Caco-2 (cell line): ENCODE results near the gene CACNG5. TPM values are rescaled to one million over a fixed set of nuclear protein-coding genes. Genes with fewer than 3 reads are reported as not detected.
"Not testable (repeated sequence)": the region's sequence is repeated elsewhere in the genome, so short reads cannot be mapped to it uniquely, and the experiment has no call there.

Experiments used
- BruUV-seq: library from RNA; stranded (reverse); fragments of 400-500 nt; replicated peaks from 2 replicates; lab custom pipeline; 2021; lab: Mats Ljungman, UMichigan
- CTCF ChIA-PET: fragments of 300-600 bp; sonication (Branson Sonifier 250); formaldehyde crosslinking; loops from one replicate; lab custom pipeline; 2022; ENCODE audit warnings: antibody characterized with exemption; lab: Charles Lee
- POLR2A ChIA-PET: fragments of 300-600 bp; sonication (Branson Sonifier 250); formaldehyde crosslinking; loops from one replicate; lab custom pipeline; 2022; ENCODE audit warnings: antibody characterized with exemption; lab: Charles Lee
- DNase-seq, 2 experiments: peaks; one replicate each; pipeline versions ENCODE4 v3.0.0 to v3.0.0-alpha.2; 2020 to 2022
- H3K27me3 ChIP-seq: replicated peaks from 2 replicates; pipeline ENCODE4 v1.6.0; 2011; ENCODE audit warnings: low read length; ENCODE audit not compliant: control insufficient read depth, insufficient read depth
- H3K36me3 ChIP-seq: 2 replicates; pipeline ENCODE4 v1.5.1; 2011; ENCODE audit warnings: low read length; ENCODE audit not compliant: control insufficient read depth, insufficient read depth
- H3K4me1 ChIP-seq: fragments of 250-450 bp; sonication (Bioruptor Pico); 2 replicates; pipeline ENCODE4 v1.5.1; 2020; ENCODE audit warnings: mild to moderate bottlenecking
- H3K4me3 ChIP-seq: 2 replicates; pipeline ENCODE4 v1.5.1; 2011; ENCODE audit warnings: low read depth, mild to moderate bottlenecking, control low read depth, low read length
- H3K9me3 ChIP-seq: fragments of 250-450 bp; sonication (Bioruptor Pico); 2 replicates; pipeline ENCODE4 v1.5.1; 2020; ENCODE audit warnings: mild to moderate bottlenecking, moderate library complexity
- H3K27ac Mint-ChIP-seq: one replicate; pipeline ENCODE4 v1.8.0; 2022; ENCODE audit warnings: mixed read lengths; ENCODE audit not compliant: unreplicated experiment
- H3K27me3 Mint-ChIP-seq: one replicate; pipeline ENCODE4 v1.8.0; 2022; ENCODE audit warnings: mixed read lengths; ENCODE audit not compliant: insufficient read depth, unreplicated experiment
- H3K36me3 Mint-ChIP-seq: one replicate; pipeline ENCODE4 v1.8.0; 2022; ENCODE audit warnings: mild to moderate bottlenecking, mixed read lengths; ENCODE audit not compliant: insufficient read depth, unreplicated experiment
- H3K4me1 Mint-ChIP-seq: one replicate; pipeline ENCODE4 v1.8.0; 2022; ENCODE audit warnings: low read depth, mixed read lengths; ENCODE audit not compliant: unreplicated experiment
- H3K4me3 Mint-ChIP-seq: one replicate; pipeline ENCODE4 v1.8.0; 2022; ENCODE audit warnings: mild to moderate bottlenecking, moderate library complexity, mixed read lengths; ENCODE audit not compliant: unreplicated experiment
- H3K9me3 Mint-ChIP-seq: one replicate; pipeline ENCODE4 v1.8.0; 2022; ENCODE audit warnings: mixed read lengths; ENCODE audit not compliant: unreplicated experiment
- intact Hi-C: fragments of 100-400 bp; cut with micrococcal nuclease; formaldehyde crosslinking; loops from one replicate; pipeline ENCODE4 v1.10.0; 2022; ENCODE audit not compliant: unreplicated experiment
- total RNA-seq: library from RNA; stranded (reverse); gene quantifications from 2 replicates; pipeline ENCODE4 v1.2.3, GENCODE V29; 2022
- TF ChIP-seq, protein P1 (sequence below), 2 experiments: fragments of 200-600 bp in 1 of 2; IDR thresholded peaks; 1 replicate in 1 of 2; 2 replicates in 1 of 2; pipeline versions ENCODE4 v1.5.1 to v1.8.0; 2011 to 2022; ENCODE audit warnings: antibody characterized with exemption in 1 of 2, control low read depth in 1 of 2, inconsistent platforms in 1 of 2, low read depth in 1 of 2, low read length in 1 of 2, mild to moderate bottlenecking in 1 of 2, moderate library complexity in 1 of 2; ENCODE audit not compliant: insufficient read depth in 1 of 2, severe bottlenecking in 1 of 2, unreplicated experiment in 1 of 2

Gene CACNG5
- total RNA-seq, 1 experiment from 2014 or later, result not detected

DNA sequence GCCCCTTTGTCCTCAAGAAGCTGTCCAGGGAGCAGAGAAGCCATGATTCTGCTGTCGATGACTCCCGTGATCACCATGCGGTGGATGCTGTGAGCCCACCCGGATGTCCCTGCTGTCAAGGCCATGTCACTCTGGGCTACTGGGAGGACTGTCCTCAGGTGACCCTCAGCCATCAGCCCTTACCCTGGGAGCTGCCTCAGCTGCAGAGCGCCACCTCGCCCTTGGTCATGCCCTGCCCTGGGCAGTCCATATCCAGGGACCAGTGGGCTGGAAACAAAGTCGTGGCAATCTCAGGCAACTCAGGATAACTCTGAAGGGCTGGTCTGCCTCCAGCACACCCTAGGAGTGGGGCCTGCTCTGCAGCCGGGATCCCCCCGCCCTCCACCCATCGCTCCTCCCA is 63.6 kb downstream of the CACNG5 start:
- H3K36me3 Mint-ChIP-seq, result no peaks in the 10 kb centered on the region
- Histone ChIP-seq H3K9me3 (no peaks in the 10 kb centered on the region), H3K36me3 (no peaks in the 10 kb centered on the region), H3K27me3 (no peaks in the 10 kb centered on the region), H3K4me1 (no peaks in the 10 kb centered on the region), H3K4me3 (no peak overlapping the region)
- no TSS peak for BruUV-seq
- no peak overlapping the region for H3K27ac Mint-ChIP-seq
- no peaks in the 10 kb centered on the region for H3K9me3 Mint-ChIP-seq
- H3K4me1 Mint-ChIP-seq, result no peaks in the 10 kb centered on the region
- peaks cover 7% of the 10 kb centered on the region for H3K27me3 Mint-ChIP-seq
- POLR2A ChIA-PET, result no interaction called here
- TF ChIP-seq, protein P1, sequence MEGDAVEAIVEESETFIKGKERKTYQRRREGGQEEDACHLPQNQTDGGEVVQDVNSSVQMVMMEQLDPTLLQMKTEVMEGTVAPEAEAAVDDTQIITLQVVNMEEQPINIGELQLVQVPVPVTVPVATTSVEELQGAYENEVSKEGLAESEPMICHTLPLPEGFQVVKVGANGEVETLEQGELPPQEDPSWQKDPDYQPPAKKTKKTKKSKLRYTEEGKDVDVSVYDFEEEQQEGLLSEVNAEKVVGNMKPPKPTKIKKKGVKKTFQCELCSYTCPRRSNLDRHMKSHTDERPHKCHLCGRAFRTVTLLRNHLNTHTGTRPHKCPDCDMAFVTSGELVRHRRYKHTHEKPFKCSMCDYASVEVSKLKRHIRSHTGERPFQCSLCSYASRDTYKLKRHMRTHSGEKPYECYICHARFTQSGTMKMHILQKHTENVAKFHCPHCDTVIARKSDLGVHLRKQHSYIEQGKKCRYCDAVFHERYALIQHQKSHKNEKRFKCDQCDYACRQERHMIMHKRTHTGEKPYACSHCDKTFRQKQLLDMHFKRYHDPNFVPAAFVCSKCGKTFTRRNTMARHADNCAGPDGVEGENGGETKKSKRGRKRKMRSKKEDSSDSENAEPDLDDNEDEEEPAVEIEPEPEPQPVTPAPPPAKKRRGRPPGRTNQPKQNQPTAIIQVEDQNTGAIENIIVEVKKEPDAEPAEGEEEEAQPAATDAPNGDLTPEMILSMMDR (IDR thresholded peaks at IDR 0.05; ENCODE audit: insufficient read depth in 1 of 2, low read depth in 1 of 2, low read length in 1 of 2, severe bottlenecking in 1 of 2, unreplicated experiment in 1 of 2), result no peak
- intact Hi-C loops, result no loop called here
- no peak overlapping the region for H3K4me3 Mint-ChIP-seq
- CTCF ChIA-PET, result no interaction called here
- DNase-seq, result no peak

DNA sequence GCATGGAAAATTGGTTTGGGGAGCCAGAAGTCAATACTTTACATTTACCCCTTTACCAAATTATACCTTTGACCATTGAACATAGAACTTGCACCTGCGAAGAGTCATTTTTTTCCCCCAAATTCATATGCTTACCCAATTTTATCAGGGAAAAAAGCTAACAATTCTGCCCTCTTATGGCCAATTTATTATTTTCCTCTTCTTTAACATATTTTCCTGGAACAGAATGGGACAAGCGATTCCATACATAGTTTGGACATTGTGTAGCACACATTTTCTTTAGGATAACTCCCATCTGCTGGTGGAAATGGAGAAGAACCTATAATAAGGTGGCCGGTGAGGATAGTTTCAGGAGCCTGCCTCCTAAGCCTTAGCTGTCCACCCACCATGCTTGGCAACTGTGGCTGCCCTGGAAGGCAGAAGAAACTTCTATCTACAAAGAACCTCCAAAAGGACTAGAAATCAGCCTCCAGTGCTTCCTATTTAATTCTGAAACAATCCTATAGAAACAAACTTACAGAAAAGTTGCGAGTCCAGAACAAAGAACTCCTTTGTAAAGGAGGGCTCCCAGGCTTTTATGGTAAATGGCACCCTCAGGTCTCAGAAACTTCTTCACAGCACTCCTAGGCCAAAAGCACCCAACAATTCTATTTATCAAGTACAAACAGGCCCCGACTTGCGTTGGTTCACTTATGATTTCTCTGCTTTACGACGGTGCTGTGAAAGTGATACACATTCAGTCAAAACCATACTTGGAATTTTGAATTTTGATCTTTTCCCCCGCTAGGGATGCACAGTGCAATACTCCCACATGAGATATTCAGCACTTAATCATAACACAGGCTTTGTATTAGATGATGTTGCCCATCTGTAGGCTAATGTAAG is 65.5 kb downstream of the CACNG5 start:
- Histone ChIP-seq H3K4me1 (no peaks in the 10 kb centered on the region), H3K9me3 (no peaks in the 10 kb centered on the region), H3K27me3 (no peaks in the 10 kb centered on the region), H3K4me3 (no peak overlapping the region), H3K36me3 (no peaks in the 10 kb centered on the region)
- peak in 1 of 2 experiments; percentile 13 for DNase-seq
- Mint-ChIP-seq H3K9me3 (no peaks in the 10 kb centered on the region), H3K27me3 (peaks cover 2% of the 10 kb centered on the region), H3K36me3 (no peaks in the 10 kb centered on the region), H3K4me3 (no peak overlapping the region), H3K4me1 (no peaks in the 10 kb centered on the region), H3K27ac (no peak overlapping the region)
- ChIA-PET CTCF (interaction anchor here (0.6 to 1.2 kb wide), 5 partner anchors 11 to 604 kb away, joined by 3 to 4 read pairs (median 3); no protein-coding TSS in a partner anchor), POLR2A (no interaction called here)
- intact Hi-C loops, result loop anchor here (1.0 kb wide), 2 partner anchors 59 to 185 kb away; no protein-coding TSS in a partner anchor
- BruUV-seq, result no TSS peak
- TF ChIP-seq, protein P1 (IDR thresholded peaks at IDR 0.05; ENCODE audit: insufficient read depth in 1 of 2, low read depth in 1 of 2, low read length in 1 of 2, severe bottlenecking in 1 of 2, unreplicated experiment in 1 of 2), result peak; percentile 31 to 49

DNA sequence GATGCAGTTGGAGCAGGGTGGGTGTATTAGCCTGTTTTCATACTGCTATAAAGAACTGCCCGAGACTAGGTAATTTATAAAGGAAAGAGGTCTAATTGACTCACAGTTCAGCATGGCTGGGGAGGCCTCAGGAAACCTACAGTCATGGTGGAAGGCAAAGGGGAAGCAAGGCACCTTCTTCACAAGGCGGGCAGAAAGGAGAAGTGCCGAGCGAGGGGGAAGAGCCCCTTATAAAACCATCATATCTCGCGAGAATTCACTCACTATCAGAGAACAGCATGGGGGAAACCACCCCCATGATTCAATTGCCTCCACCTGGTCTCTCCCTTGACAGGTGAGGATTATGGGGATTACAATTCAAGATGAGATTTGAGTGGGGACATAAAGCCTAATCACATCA is 68.4 kb downstream of the CACNG5 start:
- H3K27me3 ChIP-seq, POLR2A ChIA-PET, H3K36me3 ChIP-seq, DNase-seq, H3K9me3 ChIP-seq, H3K27ac Mint-ChIP-seq, H3K4me1 ChIP-seq, H3K9me3 Mint-ChIP-seq, BruUV-seq, H3K4me3 Mint-ChIP-seq, intact Hi-C loops, H3K4me3 ChIP-seq, H3K36me3 Mint-ChIP-seq, H3K4me1 Mint-ChIP-seq, H3K27me3 Mint-ChIP-seq: not testable (repeated sequence)
- CTCF ChIA-PET, result interaction anchor here (2.1 kb wide), 1 partner anchor 175 kb away, joined by 7 read pairs; no protein-coding TSS in a partner anchor
